ENCODE measurements around the gene ZDHHC7. TPM values are rescaled to one million over a fixed set of nuclear protein-coding genes. Genes with fewer than 3 reads are reported as not detected.

ZDHHC7 gene
- total and polyA plus RNA-seq, 4 donors = 2.5 to 14.9 (median 12.1) TPM

- Histone ChIP-seq H3K36me3 (ENCODE audit: control insufficient read depth in 4 of 4, insufficient read depth in 3 of 4, low read depth in 1 of 4, low read length in 3 of 4) (no peaks in the 10 kb centered on the region), H3K27ac (ENCODE audit: low read depth in 1 of 2, low read length in 2 of 2) (no peak overlapping the region), H3K4me3 (ENCODE audit: low read depth in 1 of 3, low read length in 3 of 3) (no peak overlapping the region), H3K9me3 (ENCODE audit: control insufficient read depth in 4 of 4, low read length in 3 of 4) (no peaks in the 10 kb centered on the region), H3K9ac (ENCODE audit: low read depth in 1 of 2, low read length in 2 of 2) (no peak overlapping the region), H3K4me1 (ENCODE audit: control insufficient read depth in 4 of 4, insufficient read depth in 4 of 4, low read length in 3 of 4) (peaks cover 0 to 13% (median 6%) of the 10 kb centered on the region in 4 donors), H3K27me3 (ENCODE audit: control insufficient read depth in 4 of 4, insufficient read depth in 4 of 4, low read length in 3 of 4) (no peaks in the 10 kb centered on the region)
- TF ChIP-seq HNF4A (conservative IDR thresholded peaks at IDR 0.05) = no peak
- TF ChIP-seq, protein P1, sequence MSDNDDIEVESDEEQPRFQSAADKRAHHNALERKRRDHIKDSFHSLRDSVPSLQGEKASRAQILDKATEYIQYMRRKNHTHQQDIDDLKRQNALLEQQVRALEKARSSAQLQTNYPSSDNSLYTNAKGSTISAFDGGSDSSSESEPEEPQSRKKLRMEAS (IDR thresholded peaks at IDR 0.05) = no peak
- no peak for TF ChIP-seq RXRA (IDR thresholded peaks at IDR 0.05)
- 92% methylated on average over 10 of the region's 10 CpGs for WGBS
- no peak for DNase-seq (ENCODE audit: low spot score)
Measured at GRCh38 chr16:85052536-85052935, 41.2 kb upstream of the ZDHHC7 start.

DNA sequence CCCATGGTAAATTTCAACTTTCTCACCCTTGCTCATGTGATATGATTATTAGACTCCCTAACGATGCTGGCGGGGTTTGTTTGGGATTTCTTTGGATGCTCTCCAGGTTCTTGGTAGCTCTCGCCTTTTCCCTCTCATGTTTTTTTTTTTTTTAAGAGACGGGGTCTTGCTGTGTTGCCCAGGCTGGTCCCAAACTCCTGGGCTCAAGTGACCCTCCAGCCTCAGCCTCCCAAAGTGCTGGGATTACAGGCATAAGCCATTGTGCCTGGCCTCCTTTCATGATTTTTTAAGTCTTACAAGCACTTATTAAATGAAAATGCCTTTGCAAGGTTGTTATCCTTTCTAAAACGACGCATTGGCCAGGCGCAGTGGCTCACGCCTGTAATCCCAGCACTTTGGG lies 40.3 kb upstream of the ZDHHC7 start:
- no peak for DNase-seq (ENCODE audit: low spot score)
- no peaks in the 10 kb centered on the region for H3K9me3 ChIP-seq (ENCODE audit: control insufficient read depth in 4 of 4, low read length in 3 of 4)
- no peaks in the 10 kb centered on the region for H3K27me3 ChIP-seq (ENCODE audit: control insufficient read depth in 4 of 4, insufficient read depth in 4 of 4, low read length in 3 of 4)
- H3K36me3 ChIP-seq (ENCODE audit: control insufficient read depth in 4 of 4, insufficient read depth in 3 of 4, low read depth in 1 of 4, low read length in 3 of 4) = no peaks in the 10 kb centered on the region
- TF ChIP-seq HNF4G (IDR thresholded peaks at IDR 0.05) (no peak), FOXA1 (IDR thresholded peaks at IDR 0.05) (no peak), JUND (IDR thresholded peaks at IDR 0.05) (no peak), NR2F2 (IDR thresholded peaks at IDR 0.05) (no peak)
- TF ChIP-seq, protein P1 (IDR thresholded peaks at IDR 0.05) = no peak
- peaks cover 0 to 14% (median 6%) of the 10 kb centered on the region in 4 donors for H3K4me1 ChIP-seq (ENCODE audit: control insufficient read depth in 4 of 4, insufficient read depth in 4 of 4, low read length in 3 of 4)
- H3K9ac ChIP-seq (ENCODE audit: low read depth in 1 of 2, low read length in 2 of 2) = no peak overlapping the region
- no peak overlapping the region for H3K4me3 ChIP-seq (ENCODE audit: low read depth in 1 of 3, low read length in 3 of 3)
- no peak overlapping the region for H3K27ac ChIP-seq (ENCODE audit: low read depth in 1 of 2, low read length in 2 of 2)
- WGBS = 89% methylated on average over 8 of the region's 8 CpGs

DNA sequence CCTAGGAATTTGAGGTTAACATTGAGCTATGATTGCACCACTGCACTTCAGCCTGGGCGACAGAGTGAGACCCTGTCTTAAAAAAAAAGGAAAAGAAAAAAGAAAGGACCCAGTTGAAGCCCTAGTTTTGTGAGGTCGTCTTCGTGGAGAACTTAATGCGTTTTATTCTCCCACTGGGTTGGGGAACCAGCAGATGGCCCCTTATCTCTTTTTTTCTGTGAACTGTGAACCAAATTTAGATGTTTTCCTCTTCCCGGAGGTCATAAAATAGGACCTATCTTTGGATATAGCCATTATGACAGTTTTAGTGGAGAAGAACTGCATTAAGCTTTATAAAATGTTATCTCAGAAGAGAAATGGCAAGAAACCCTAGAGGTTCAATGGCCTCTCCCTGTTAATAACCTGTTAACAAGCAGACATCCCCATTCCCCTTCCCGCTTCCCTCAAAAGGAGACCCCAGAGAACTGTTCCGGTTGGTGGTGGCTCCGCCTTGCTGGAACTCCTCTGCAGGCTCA lies 39.8 kb upstream of the ZDHHC7 start:
- Histone ChIP-seq H3K4me1 (ENCODE audit: control insufficient read depth in 4 of 4, insufficient read depth in 4 of 4, low read length in 3 of 4) (peaks cover 0 to 13% (median 6%) of the 10 kb centered on the region in 4 donors), H3K36me3 (ENCODE audit: control insufficient read depth in 4 of 4, insufficient read depth in 3 of 4, low read depth in 1 of 4, low read length in 3 of 4) (no peaks in the 10 kb centered on the region), H3K9me3 (ENCODE audit: control insufficient read depth in 4 of 4, low read length in 3 of 4) (no peaks in the 10 kb centered on the region), H3K9ac (ENCODE audit: low read depth in 1 of 2, low read length in 2 of 2) (no peak overlapping the region), H3K27ac (ENCODE audit: low read depth in 1 of 2, low read length in 2 of 2) (no peak overlapping the region), H3K27me3 (ENCODE audit: control insufficient read depth in 4 of 4, insufficient read depth in 4 of 4, low read length in 3 of 4) (no peaks in the 10 kb centered on the region), H3K4me3 (ENCODE audit: low read depth in 1 of 3, low read length in 3 of 3) (no peak overlapping the region)
- TF ChIP-seq, protein P2, sequence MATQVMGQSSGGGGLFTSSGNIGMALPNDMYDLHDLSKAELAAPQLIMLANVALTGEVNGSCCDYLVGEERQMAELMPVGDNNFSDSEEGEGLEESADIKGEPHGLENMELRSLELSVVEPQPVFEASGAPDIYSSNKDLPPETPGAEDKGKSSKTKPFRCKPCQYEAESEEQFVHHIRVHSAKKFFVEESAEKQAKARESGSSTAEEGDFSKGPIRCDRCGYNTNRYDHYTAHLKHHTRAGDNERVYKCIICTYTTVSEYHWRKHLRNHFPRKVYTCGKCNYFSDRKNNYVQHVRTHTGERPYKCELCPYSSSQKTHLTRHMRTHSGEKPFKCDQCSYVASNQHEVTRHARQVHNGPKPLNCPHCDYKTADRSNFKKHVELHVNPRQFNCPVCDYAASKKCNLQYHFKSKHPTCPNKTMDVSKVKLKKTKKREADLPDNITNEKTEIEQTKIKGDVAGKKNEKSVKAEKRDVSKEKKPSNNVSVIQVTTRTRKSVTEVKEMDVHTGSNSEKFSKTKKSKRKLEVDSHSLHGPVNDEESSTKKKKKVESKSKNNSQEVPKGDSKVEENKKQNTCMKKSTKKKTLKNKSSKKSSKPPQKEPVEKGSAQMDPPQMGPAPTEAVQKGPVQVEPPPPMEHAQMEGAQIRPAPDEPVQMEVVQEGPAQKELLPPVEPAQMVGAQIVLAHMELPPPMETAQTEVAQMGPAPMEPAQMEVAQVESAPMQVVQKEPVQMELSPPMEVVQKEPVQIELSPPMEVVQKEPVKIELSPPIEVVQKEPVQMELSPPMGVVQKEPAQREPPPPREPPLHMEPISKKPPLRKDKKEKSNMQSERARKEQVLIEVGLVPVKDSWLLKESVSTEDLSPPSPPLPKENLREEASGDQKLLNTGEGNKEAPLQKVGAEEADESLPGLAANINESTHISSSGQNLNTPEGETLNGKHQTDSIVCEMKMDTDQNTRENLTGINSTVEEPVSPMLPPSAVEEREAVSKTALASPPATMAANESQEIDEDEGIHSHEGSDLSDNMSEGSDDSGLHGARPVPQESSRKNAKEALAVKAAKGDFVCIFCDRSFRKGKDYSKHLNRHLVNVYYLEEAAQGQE (IDR thresholded peaks at IDR 0.05) = no peak
- TF ChIP-seq RXRA (IDR thresholded peaks at IDR 0.05) (peak in 1 of 2 donors; percentile 14), SP1 (IDR thresholded peaks at IDR 0.05) (no peak), FOXA1 (IDR thresholded peaks at IDR 0.05) (no peak), NR2F2 (IDR thresholded peaks at IDR 0.05) (peak; percentile 50)
- 77% methylated on average over 8 of the region's 8 CpGs for WGBS
- no peak for DNase-seq (ENCODE audit: low spot score)

Data from liver (tissue), 9 donors.